Vagina (tissue), 2 donors: ENCODE results near the gene ADGRG3.

Experiments
- CTCF ChIP-seq, 3 experiments: fragments of 450-650 bp in 2 of 3; fragments of 200-600 bp in 1 of 3; sonication (generic) in 1 of 3; IDR thresholded peaks; one replicate each; pipeline ENCODE4 v1.5.1; 2017 to 2019; ENCODE audit warnings: antibody characterized with exemption in 3 of 3, mild to moderate bottlenecking in 2 of 3, moderate library complexity in 2 of 3
- POLR2A ChIP-seq, 2 donors: fragments of 450-650 bp; IDR thresholded peaks; one replicate each; pipeline ENCODE4 v1.6.1; 2017; ENCODE audit warnings: antibody characterized with exemption in 2 of 2, mild to moderate bottlenecking in 2 of 2, moderate library complexity in 2 of 2
- POLR2AphosphoS5 ChIP-seq, 2 donors: sonication (generic); formaldehyde crosslinking; IDR thresholded peaks; one replicate each; pipeline ENCODE4 v1.9.0; 2017; ENCODE audit warnings: antibody characterized with exemption in 2 of 2, mild to moderate bottlenecking in 2 of 2, low read depth in 1 of 2; ENCODE audit not compliant: insufficient read depth in 1 of 2

- TF ChIP-seq POLR2A (IDR thresholded peaks at IDR 0.05) (no peak), CTCF (IDR thresholded peaks at IDR 0.05) (no peak), POLR2AphosphoS5 (IDR thresholded peaks at IDR 0.05; ENCODE audit: insufficient read depth in 1 of 2, low read depth in 1 of 2) (no peak)
Measured at GRCh38 chr16:57725151-57725550, 57.0 kb downstream of the ADGRG3 start.
